GM12801 (cell line): ENCODE data around the gene ARMH4.

Experiments used
- CTCF ChIP-seq: IDR thresholded peaks from one replicate; pipeline ENCODE4 v1.5.1; 2011; ENCODE audit warnings: control low read depth; ENCODE audit not compliant: insufficient read length; ENCODE audit errors: extremely low read depth

Gene ARMH4

DNA sequence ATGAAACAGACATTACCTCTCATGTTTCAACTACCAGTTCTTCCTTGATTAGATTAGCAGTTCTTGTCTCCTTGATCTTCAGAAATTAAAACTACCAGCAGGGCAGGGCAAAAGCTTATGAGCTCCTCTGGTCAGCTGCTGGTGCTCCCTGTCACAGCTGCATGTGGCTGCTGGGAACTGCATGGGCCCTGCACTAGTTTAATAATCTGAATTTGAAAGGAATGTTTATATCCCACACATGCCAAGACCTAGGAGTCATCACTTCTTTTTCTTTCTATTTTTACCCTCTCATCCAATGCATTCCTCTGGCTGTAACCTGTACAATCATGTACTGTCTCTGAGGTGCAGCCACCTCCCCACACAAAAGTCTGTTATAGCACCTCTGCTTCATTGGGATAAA lies 73.9 kb downstream of the ARMH4 start:
- TF ChIP-seq CTCF, result no peak

- no peak for TF ChIP-seq CTCF
Observed at GRCh38 chr14:58077621-58078020, 74.4 kb downstream of the ARMH4 start.

DNA sequence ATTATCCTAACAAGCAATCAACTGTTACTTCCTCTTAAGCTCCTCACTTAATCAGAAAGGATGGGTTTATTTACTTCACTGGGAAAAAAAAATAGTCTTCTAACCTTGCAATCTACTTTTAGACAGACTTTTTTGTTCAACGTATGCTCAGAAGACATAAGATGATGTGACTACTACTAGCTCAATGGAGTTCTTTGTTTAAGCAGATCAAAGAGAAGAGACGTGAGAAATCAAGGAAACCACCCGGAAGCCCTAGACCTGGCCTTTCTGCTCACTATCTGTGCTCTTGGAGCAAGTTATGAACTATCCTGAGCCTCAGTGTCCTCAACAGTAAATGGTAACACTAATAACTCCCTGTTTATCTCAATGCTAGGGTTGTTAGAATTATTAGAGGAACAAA lies 78.5 kb downstream of the ARMH4 start:
- no peak for TF ChIP-seq CTCF

GRCh38 chr14:58072288-58073071 lies 79.5 kb downstream of the ARMH4 start:
- TF ChIP-seq CTCF, result no peak

DNA sequence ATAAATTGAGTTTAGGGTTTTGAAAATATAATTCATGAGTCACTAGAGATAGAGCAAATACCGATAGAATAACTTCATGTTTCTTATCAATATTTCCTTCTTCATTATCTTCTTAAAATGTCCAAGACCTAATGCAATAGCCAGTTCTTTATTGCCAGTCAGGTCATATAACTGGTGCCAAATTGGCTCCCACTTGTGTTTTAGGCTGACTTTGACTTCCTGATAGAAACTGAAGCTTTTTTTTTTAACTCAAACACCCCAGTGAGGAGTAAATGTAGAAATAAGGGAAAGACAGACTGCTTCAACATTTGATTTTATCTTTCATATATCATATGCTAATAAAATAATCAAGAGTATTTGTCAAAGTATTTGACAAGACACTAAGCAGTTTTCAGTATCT lies 80.7 kb downstream of the ARMH4 start:
- no peak for TF ChIP-seq CTCF

DNA sequence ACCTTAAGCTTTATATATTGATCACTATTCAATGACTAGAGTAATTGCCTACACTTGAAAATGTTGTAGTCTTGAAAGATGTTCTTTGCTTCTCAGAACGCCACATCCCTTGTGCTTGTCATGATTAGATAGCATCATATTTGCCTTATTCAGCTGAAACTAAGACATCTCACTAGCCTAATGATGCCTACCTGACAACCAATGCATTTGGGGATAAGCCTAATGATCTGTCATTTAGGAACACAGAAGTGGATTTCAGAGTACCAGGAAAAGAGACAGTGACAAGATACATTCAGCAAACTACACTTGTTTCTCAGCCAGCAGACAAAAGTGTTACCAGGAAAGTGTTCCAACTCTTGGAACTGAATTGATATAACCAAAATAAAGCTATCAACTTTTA lies 83.7 kb downstream of the ARMH4 start:
- no peak for TF ChIP-seq CTCF

- TF ChIP-seq CTCF, result no peak
Observed at GRCh38 chr14:58066115-58066514, 85.9 kb downstream of the ARMH4 start.
